ENCODE data around the gene FOXL1.

FOXL1 gene

GRCh38 chr16:86609115-86609514 lies 30.8 kb downstream of the FOXL1 start:
- peak; percentile 86 for DNase-seq (ENCODE audit: low read depth)
- in situ Hi-C loops (cut with HindIII; ENCODE audit: low sequenced_read_pairs), result no loop called here
- TF ChIP-seq CTCF (IDR thresholded peaks at IDR 0.05; ENCODE audit: low read depth, low read length, missing control alignments), result no peak

GRCh38 chr16:86609661-86610060 lies 31.3 kb downstream of the FOXL1 start:
- no peak overlapping the region for H3K4me3 ChIP-seq (ENCODE audit: low read depth, low read length)
- TF ChIP-seq CTCF (IDR thresholded peaks at IDR 0.05; ENCODE audit: low read depth, low read length, missing control alignments), result no peak
- in situ Hi-C loops (cut with HindIII; ENCODE audit: low sequenced_read_pairs), result no loop called here
- no peak for DNase-seq (ENCODE audit: low read depth)

More at GRCh38 chr16:86609115-86609514, 30.8 kb downstream of the FOXL1 start:
- no peak overlapping the region for H3K4me3 ChIP-seq (ENCODE audit: low read depth, low read length)

GRCh38 chr16:86610779-86611524 lies 32.6 kb downstream of the FOXL1 start:
- TF ChIP-seq CTCF (IDR thresholded peaks at IDR 0.05; ENCODE audit: low read depth, low read length, missing control alignments), result no peak
- H3K4me3 ChIP-seq (ENCODE audit: low read depth, low read length), result no peak overlapping the region
- DNase-seq (ENCODE audit: low read depth), result no peak
- in situ Hi-C loops (cut with HindIII; ENCODE audit: low sequenced_read_pairs), result no loop called here

GRCh38 chr16:86611525-86611855 lies 33.1 kb downstream of the FOXL1 start:
- in situ Hi-C loops (cut with HindIII; ENCODE audit: low sequenced_read_pairs), result no loop called here
- no peak overlapping the region for H3K4me3 ChIP-seq (ENCODE audit: low read depth, low read length)
- TF ChIP-seq CTCF (IDR thresholded peaks at IDR 0.05; ENCODE audit: low read depth, low read length, missing control alignments), result no peak
- no peak for DNase-seq (ENCODE audit: low read depth)

GRCh38 chr16:86611941-86612340 lies 33.6 kb downstream of the FOXL1 start:
- H3K4me3 ChIP-seq (ENCODE audit: low read depth, low read length), result no peak overlapping the region
- no peak for TF ChIP-seq CTCF (IDR thresholded peaks at IDR 0.05; ENCODE audit: low read depth, low read length, missing control alignments)
- DNase-seq (ENCODE audit: low read depth), result no peak
- in situ Hi-C loops (cut with HindIII; ENCODE audit: low sequenced_read_pairs), result no loop called here

GRCh38 chr16:86614699-86615098 lies 36.4 kb downstream of the FOXL1 start:
- DNase-seq (ENCODE audit: low read depth), result no peak
- TF ChIP-seq CTCF (IDR thresholded peaks at IDR 0.05; ENCODE audit: low read depth, low read length, missing control alignments), result no peak
- no peak overlapping the region for H3K4me3 ChIP-seq (ENCODE audit: low read depth, low read length)
- in situ Hi-C loops (cut with HindIII; ENCODE audit: low sequenced_read_pairs), result no loop called here

All from astrocyte of the cerebellum (primary cell).